ENCODE results near the gene ARHGAP8.

ARHGAP8 gene

DNA sequence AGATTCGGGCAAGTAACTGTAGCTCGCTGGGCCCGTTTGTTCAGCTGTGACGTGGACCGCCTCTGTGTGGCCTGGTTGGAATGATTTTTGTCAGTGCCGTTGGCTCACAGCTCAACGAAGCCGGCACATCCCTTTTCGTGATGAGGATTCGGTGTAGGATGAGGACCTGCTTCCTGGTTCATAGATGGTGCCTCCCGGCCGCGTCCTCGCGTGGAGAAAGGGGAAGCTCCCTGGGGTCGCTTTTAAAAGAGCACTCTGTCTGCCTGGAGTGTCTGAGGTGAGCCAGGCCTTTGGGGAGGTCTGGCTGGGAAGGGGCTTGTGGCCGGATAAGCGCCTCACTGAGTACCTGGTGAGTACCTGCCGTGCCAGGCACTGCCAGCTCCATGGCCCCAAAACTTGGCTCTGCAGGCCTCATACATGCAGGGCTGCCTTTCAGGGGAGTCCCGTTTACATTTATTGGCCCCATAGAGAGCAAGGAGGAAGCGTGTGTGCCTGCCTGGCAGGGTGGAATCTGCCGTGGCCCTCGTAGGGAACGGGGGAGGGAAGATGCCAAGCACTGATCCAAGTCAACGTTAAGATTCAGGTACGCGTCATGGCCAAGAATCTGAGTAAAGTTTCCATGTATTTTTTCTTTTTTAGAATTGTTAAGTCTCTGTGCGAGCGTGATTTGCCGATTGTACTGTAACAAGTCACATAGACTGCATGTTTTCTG lies 88.4 kb downstream of the ARHGAP8 start:
- TF ChIP-seq, protein P1, sequence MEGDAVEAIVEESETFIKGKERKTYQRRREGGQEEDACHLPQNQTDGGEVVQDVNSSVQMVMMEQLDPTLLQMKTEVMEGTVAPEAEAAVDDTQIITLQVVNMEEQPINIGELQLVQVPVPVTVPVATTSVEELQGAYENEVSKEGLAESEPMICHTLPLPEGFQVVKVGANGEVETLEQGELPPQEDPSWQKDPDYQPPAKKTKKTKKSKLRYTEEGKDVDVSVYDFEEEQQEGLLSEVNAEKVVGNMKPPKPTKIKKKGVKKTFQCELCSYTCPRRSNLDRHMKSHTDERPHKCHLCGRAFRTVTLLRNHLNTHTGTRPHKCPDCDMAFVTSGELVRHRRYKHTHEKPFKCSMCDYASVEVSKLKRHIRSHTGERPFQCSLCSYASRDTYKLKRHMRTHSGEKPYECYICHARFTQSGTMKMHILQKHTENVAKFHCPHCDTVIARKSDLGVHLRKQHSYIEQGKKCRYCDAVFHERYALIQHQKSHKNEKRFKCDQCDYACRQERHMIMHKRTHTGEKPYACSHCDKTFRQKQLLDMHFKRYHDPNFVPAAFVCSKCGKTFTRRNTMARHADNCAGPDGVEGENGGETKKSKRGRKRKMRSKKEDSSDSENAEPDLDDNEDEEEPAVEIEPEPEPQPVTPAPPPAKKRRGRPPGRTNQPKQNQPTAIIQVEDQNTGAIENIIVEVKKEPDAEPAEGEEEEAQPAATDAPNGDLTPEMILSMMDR (IDR thresholded peaks at IDR 0.05; ENCODE audit: low read depth, low read length, missing control alignments), result no peak
- H3K4me3 ChIP-seq (replicated peaks; ENCODE audit: low read depth, low read length), result no peak overlapping the region
- no peak for DNase-seq (ENCODE audit: extremely low read depth, low read depth)

DNA sequence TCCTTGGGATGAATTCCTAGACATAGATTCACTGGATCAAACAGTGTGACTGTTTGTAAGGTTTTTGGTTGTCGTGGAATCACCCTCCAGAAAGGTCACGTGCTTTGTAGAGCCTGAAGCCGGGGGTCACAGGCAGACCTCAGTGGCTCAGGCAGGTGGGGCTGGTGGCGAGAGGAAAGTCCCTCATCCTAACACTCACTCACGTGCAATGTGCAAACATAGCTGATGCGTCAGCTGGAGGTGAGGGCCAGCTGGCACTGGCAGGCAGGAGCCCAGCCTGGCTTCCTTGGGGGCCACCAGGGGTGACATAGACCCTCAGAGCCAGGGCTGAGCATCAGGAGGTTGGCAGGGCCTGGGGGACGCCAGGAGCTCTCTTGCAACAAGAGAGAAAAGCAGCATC lies 90.0 kb downstream of the ARHGAP8 start:
- TF ChIP-seq, protein P1 (IDR thresholded peaks at IDR 0.05; ENCODE audit: low read depth, low read length, missing control alignments), result no peak
- DNase-seq (ENCODE audit: extremely low read depth, low read depth), result no peak
- H3K4me3 ChIP-seq (replicated peaks; ENCODE audit: low read depth, low read length), result no peak overlapping the region

DNA sequence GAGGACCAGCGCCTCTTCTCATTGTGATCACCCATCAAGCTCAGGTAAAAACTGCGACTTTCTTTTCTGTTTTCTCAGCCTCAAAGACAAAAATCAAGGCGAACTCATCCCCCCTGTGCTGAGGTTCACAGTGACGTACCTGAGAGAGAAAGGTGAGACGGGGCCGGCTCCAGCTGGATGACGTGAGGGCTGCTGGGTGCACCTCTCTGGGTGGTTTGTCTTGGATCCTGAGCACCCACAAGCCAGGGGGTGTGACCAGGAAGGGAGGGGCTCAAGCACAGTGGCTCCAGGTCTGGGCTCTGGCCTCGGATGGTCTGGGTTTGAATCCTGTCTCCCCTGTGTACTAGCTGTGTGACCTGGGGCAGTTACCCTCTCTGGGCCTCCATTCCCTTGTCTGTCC lies 92.8 kb downstream of the ARHGAP8 start:
- DNase-seq (ENCODE audit: extremely low read depth, low read depth), result no peak
- H3K4me3 ChIP-seq (replicated peaks; ENCODE audit: low read depth, low read length), result no peak overlapping the region
- TF ChIP-seq, protein P1 (IDR thresholded peaks at IDR 0.05; ENCODE audit: low read depth, low read length, missing control alignments), result no peak

DNA sequence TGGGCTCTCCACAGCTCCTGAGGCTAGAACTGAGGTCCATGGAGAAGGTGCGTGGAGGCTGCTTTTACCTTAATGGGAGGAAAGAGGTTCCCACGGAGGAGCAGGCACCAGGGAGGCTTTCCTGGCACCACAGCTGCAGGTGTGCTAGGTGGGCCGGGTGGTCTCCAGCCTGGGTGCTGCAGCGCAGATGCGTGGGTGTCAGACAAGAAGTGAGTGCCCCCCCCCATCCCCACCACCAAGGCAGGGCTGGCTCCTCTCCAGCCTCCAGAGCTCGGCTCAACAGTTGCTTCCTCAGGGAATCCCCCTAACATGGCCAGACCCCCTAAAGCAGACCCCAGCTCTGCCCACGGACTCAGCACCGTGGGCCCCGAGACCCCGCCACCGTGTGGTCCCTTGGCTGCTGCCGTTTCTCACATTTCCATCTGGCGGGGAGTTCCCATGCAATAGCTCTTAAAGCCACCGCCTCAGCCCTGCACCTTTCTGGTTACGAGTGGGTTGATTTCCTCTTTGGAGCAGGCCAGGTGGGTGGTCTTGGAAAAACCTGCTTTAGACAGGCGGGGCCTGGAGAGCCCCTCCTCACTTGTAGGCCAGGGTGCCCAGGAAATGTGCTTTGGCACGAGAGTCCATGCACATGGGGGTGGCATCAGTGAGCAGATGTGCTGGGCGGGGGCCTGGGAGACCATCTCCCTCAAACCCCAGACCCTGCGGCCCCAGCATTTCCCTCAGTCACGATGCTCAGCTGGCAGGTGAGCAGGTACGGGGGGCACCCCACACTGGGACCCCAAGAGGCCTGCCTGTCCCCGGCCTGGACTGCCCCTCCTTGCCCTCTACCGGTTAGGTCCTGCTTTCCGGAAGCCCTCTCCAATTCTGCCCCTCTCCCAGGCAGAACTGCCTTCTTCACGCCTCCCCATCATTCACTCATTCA lies 93.7 kb downstream of the ARHGAP8 start:
- TF ChIP-seq, protein P1 (IDR thresholded peaks at IDR 0.05; ENCODE audit: low read depth, low read length, missing control alignments), result no peak
- no peak for DNase-seq (ENCODE audit: extremely low read depth, low read depth)
- no peak overlapping the region for H3K4me3 ChIP-seq (replicated peaks; ENCODE audit: low read depth, low read length)

DNA sequence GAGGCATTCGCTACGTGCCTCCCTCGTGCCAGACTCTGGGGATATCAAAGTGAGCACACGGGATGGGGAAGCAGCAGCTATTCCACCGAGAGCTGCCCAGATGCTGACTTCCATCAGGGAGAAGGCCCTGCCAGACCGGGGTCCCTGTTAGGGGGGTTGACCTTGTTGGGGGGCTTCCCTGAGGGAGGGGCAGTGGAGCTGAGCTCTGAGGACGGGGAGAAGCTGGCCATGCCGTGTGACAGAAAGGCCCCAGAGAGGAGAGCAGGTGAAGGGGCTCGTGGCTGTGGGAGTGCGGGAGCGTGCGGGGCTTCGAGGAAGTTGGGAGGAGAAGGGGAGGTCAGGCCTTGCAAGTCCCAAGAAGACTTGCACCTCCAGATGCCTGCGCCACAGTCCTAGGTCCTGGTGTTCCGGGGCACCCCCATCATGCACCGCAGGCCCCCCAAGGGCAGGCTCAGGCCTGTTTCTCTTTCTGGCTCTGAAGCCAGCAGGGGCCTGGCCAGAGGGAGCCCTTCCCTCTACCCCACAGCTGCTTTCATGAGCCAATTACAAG lies 94.4 kb downstream of the ARHGAP8 start:
- DNase-seq (ENCODE audit: extremely low read depth, low read depth), result no peak
- H3K4me3 ChIP-seq (replicated peaks; ENCODE audit: low read depth, low read length), result no peak overlapping the region
- TF ChIP-seq, protein P1 (IDR thresholded peaks at IDR 0.05; ENCODE audit: low read depth, low read length, missing control alignments), result no peak

DNA sequence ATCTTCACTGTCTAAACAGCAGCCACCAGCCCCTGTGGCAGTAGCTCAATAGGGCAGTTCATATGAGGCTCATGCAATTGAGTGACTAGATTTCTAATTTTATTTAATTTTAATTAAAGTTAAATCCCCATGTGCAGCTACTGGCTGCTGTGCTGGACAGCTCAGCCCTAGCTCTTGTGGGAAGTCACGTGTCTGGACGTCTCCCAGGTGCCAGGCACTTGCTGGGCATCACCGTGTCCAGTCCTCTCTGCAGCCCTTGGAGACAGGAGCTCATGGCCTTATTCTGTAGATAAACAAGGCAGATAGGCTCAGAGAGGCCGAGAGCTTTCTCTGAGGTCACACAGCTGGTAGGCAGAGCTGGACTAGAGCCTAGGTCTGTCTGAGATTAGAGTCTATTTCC lies 95.0 kb downstream of the ARHGAP8 start:
- TF ChIP-seq, protein P1 (IDR thresholded peaks at IDR 0.05; ENCODE audit: low read depth, low read length, missing control alignments), result no peak
- DNase-seq (ENCODE audit: extremely low read depth, low read depth), result no peak
- no peak overlapping the region for H3K4me3 ChIP-seq (replicated peaks; ENCODE audit: low read depth, low read length)

All from HFF-Myc (cell line).